ENCODE data around the gene IQUB.
"Not testable (repeated sequence)": the region's sequence is repeated elsewhere in the genome, so short reads cannot be mapped to it uniquely, and the experiment has no call there.

Gene IQUB

DNA sequence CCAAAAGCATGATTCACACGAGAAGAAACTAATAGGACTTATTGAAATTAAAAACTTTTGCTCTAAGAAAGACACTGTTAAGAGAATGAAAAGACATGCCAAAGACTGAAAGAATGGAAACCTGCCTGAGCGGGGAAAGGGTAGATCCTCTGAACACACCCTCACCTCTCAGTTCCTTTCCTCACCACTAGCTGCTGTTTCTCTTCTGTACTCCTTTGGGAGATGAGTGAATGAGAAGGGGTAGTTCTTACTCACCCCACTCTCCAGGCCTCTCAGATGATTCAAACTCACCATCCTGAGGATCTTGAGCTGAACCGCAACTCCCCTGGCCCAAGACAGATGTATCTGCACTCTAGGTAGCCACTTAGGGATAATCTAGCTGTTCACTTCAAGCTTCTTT lies 41.9 kb downstream of the IQUB start:
- peaks cover 0 to 1% of the 10 kb centered on the region in 2 donors for H3K9me3 Mint-ChIP-seq
- H3K36me3 Mint-ChIP-seq, result no peaks in the 10 kb centered on the region
- peaks cover under 1 to 7% of the 10 kb centered on the region in 2 donors for H3K27me3 Mint-ChIP-seq
- no peak for DNase-seq
- peak; percentile 76 to 91 for ATAC-seq (replicated peaks)
- no peak overlapping the region for H3K4me3 Mint-ChIP-seq
- no peak overlapping the region for H3K27ac Mint-ChIP-seq
- H3K4me1 Mint-ChIP-seq, result no peaks in the 10 kb centered on the region

GRCh38 chr7:123485721-123486120 lies 48.7 kb downstream of the IQUB start:
- H3K9me3 Mint-ChIP-seq, result peaks cover 0 to 1% of the 10 kb centered on the region in 2 donors
- H3K36me3 Mint-ChIP-seq, result no peaks in the 10 kb centered on the region
- H3K4me3 Mint-ChIP-seq, result no peak overlapping the region
- ATAC-seq (replicated peaks) (no peak), DNase-seq (no peak)
- H3K27me3 Mint-ChIP-seq, result peaks cover 0 to 6% of the 10 kb centered on the region in 2 donors
- H3K4me1 Mint-ChIP-seq, result no peaks in the 10 kb centered on the region
- H3K27ac Mint-ChIP-seq, result no peak overlapping the region

- DNase-seq (no peak), ATAC-seq (replicated peaks) (no peak)
- Mint-ChIP-seq H3K4me3 (no peak overlapping the region), H3K27ac (no peak overlapping the region), H3K9me3 (peaks cover 0 to 1% of the 10 kb centered on the region in 2 donors), H3K27me3 (peaks cover 0 to 6% of the 10 kb centered on the region in 2 donors), H3K4me1 (no peaks in the 10 kb centered on the region), H3K36me3 (no peaks in the 10 kb centered on the region)
Observed at GRCh38 chr7:123485187-123485586, 49.2 kb downstream of the IQUB start.

GRCh38 chr7:123484199-123484598 lies 50.2 kb downstream of the IQUB start:
- H3K36me3 Mint-ChIP-seq, result no peaks in the 10 kb centered on the region
- no peak overlapping the region for H3K4me3 Mint-ChIP-seq
- H3K4me1 Mint-ChIP-seq, result no peaks in the 10 kb centered on the region
- no peak for DNase-seq
- H3K9me3 Mint-ChIP-seq, result no peaks in the 10 kb centered on the region
- no peak overlapping the region for H3K27ac Mint-ChIP-seq
- peaks cover 0 to 6% of the 10 kb centered on the region in 2 donors for H3K27me3 Mint-ChIP-seq
- ATAC-seq (replicated peaks), result no peak

DNA sequence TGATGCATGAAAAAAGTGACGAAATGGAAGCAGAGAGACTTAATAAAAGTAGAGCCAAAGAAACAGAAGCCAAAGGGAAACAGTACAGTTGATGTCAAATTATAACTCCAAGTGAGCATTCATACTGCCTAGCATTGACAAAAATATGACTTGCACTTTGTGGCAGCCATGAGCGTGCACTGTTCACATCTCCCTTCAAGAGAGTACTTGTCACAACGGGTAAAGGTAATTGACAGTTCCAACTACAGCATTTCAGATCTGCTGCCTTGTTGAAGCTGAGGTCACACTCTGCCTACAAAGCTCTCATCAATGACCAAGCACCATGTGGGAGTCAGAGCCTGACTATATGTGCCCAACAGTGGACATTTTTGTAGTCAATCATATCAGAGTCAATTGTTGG lies 54.3 kb downstream of the IQUB start:
- Mint-ChIP-seq H3K27me3 (peaks cover 10 to 12% of the 10 kb centered on the region in 2 donors), H3K27ac (no peak overlapping the region), H3K4me3 (no peak overlapping the region), H3K9me3 (peaks cover 0 to 6% of the 10 kb centered on the region in 2 donors), H3K4me1 (no peaks in the 10 kb centered on the region), H3K36me3 (no peaks in the 10 kb centered on the region)
- DNase-seq, result no peak
- no peak for ATAC-seq (replicated peaks)

DNA sequence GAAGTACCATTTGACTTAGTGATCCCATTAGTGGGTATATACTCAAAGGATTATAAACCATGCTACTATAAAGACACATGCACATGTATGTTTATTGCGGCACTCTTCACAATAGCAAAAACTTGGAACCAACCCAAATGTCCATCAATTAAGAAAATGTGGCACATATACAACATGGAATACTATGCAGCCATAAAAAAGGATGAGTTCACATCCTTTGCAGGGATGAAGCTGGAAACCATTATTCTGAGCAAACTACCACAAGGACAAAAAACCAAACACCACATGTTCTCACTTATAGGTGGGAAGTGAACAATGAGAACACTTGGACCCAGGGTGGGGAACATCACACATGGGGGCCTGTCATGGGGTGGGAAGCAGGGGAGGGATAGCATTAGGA lies 56.3 kb downstream of the IQUB start:
- H3K4me3 Mint-ChIP-seq; H3K27ac Mint-ChIP-seq; DNase-seq; ATAC-seq (replicated peaks); H3K36me3 Mint-ChIP-seq; H3K9me3 Mint-ChIP-seq; H3K4me1 Mint-ChIP-seq: not testable (repeated sequence)
- peaks cover 8 to 15% of the 10 kb centered on the region in 2 donors for H3K27me3 Mint-ChIP-seq

GRCh38 chr7:123472750-123473445 lies 61.5 kb downstream of the IQUB start:
- no peak overlapping the region for H3K27ac Mint-ChIP-seq
- peaks cover 0 to 6% of the 10 kb centered on the region in 2 donors for H3K9me3 Mint-ChIP-seq
- no peaks in the 10 kb centered on the region for H3K4me1 Mint-ChIP-seq
- DNase-seq (no peak), ATAC-seq (replicated peaks) (no peak)
- H3K4me3 Mint-ChIP-seq, result no peak overlapping the region
- H3K27me3 Mint-ChIP-seq, result peaks cover 4 to 15% of the 10 kb centered on the region in 2 donors
- H3K36me3 Mint-ChIP-seq, result no peaks in the 10 kb centered on the region

DNA sequence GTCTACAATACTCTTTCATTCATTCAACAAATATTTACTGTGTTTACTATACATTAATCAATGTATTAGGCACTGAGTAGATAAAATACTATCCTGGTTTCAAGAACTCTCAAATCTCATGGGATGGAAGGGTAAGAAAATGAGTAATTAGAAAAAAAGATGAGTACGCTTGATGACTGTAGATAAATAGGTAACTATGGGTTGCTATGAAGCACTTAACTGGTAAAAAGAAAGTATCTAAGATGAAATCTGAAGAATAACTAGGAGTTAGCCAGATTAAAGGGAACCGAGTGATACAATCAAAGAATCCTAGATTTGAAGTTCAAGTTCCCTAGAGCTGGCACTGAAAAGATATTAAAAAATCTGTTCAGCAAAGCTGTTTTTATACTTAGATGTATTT lies 62.1 kb downstream of the IQUB start:
- Mint-ChIP-seq H3K4me3 (no peak overlapping the region), H3K4me1 (no peaks in the 10 kb centered on the region), H3K27me3 (peaks cover 4 to 11% of the 10 kb centered on the region in 2 donors), H3K36me3 (no peaks in the 10 kb centered on the region), H3K27ac (no peak overlapping the region), H3K9me3 (peaks cover 0 to 3% of the 10 kb centered on the region in 2 donors)
- DNase-seq (no peak), ATAC-seq (replicated peaks) (no peak)

- ATAC-seq (replicated peaks), result no peak
- Mint-ChIP-seq H3K9me3 (no peaks in the 10 kb centered on the region), H3K36me3 (no peaks in the 10 kb centered on the region), H3K27me3 (no peaks in the 10 kb centered on the region), H3K4me3 (no peak overlapping the region), H3K4me1 (no peaks in the 10 kb centered on the region), H3K27ac (no peak overlapping the region)
- DNase-seq, result no peak
Observed at GRCh38 chr7:123468303-123468702, 66.1 kb downstream of the IQUB start.

GRCh38 chr7:123463890-123464289 lies 70.5 kb downstream of the IQUB start:
- no peaks in the 10 kb centered on the region for H3K9me3 Mint-ChIP-seq
- no peaks in the 10 kb centered on the region for H3K36me3 Mint-ChIP-seq
- H3K4me1 Mint-ChIP-seq, result no peaks in the 10 kb centered on the region
- no peak overlapping the region for H3K4me3 Mint-ChIP-seq
- DNase-seq (no peak), ATAC-seq (replicated peaks) (no peak)
- no peaks in the 10 kb centered on the region for H3K27me3 Mint-ChIP-seq
- H3K27ac Mint-ChIP-seq, result no peak overlapping the region

DNA sequence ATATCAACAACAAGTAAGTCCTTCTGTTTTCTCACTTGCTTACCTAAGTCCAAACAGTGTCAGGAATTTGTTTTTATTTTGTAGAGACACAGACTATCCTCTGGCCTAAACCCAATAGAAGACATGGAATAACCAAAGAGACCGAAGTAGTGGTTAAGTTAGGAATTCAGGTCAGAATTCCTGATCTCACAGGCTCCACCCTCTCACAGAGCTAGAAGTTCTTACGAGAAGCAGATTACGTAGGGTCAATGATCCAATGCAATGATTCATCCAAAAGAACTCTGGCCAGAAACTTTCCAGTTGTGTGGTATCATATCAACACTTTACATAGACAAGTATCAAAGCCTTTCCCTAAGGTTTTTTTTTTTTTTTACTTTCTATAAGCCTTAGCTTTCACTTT lies 73.8 kb downstream of the IQUB start:
- Mint-ChIP-seq H3K4me3 (no peak overlapping the region), H3K9me3 (no peaks in the 10 kb centered on the region), H3K27ac (no peak overlapping the region), H3K27me3 (no peaks in the 10 kb centered on the region), H3K36me3 (no peaks in the 10 kb centered on the region), H3K4me1 (no peaks in the 10 kb centered on the region)
- DNase-seq (no peak), ATAC-seq (replicated peaks) (no peak)

DNA sequence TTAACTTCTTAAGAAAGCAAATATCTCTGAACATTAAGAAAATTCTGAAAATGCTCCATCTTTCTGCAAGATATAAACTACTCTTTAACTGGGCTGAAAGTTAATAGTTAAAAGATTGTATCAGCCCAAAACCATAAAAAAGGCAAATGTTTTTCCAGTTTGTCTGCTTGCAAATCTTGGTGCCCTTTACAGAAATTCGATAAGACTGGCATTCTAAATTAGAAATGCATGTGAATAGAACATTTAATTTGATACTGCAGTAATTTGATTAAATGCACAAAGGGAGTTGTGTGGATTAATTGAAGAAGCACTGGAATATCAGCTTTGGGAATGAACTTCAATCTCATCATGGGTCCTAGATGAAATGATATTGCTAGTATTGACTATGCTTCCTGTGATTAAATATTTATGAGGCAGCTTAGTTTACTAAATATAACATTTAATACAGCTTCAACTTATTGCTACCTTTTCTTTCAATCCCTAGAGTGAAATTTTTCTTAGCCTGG lies 78.4 kb downstream of the IQUB start:
- Mint-ChIP-seq H3K4me3 (no peak overlapping the region), H3K27ac (no peak overlapping the region), H3K4me1 (no peaks in the 10 kb centered on the region), H3K27me3 (no peaks in the 10 kb centered on the region), H3K36me3 (no peaks in the 10 kb centered on the region), H3K9me3 (peaks cover 2 to 5% of the 10 kb centered on the region in 2 donors)
- no peak for DNase-seq
- ATAC-seq (replicated peaks), result no peak

- DNase-seq (no peak), ATAC-seq (replicated peaks) (no peak)
- Mint-ChIP-seq H3K36me3 (no peaks in the 10 kb centered on the region), H3K4me1 (no peaks in the 10 kb centered on the region), H3K4me3 (no peak overlapping the region), H3K9me3 (peaks cover 3 to 4% of the 10 kb centered on the region in 2 donors), H3K27ac (no peak overlapping the region), H3K27me3 (no peaks in the 10 kb centered on the region)
Observed at GRCh38 chr7:123440101-123440548, 94.3 kb downstream of the IQUB start.

DNA sequence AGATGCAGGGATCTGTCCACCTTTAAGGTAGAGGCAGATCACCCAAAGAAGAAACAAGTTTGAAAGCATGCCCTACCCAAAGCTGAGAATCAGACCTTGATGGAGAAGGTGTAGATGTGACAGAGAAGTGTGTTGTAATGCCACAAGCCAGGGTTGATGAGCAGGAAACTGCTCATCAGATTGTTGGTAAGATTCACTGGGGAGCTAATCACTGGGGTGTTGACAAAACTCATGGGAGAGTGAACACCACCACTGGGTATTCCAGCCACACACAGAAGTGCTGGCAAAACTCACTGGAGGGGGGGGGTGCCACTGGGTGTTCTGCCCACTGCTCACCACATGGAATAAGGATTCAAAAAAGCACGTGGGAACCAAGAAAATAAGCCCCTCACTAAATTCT lies 95.2 kb downstream of the IQUB start:
- DNase-seq (no peak), ATAC-seq (replicated peaks) (no peak)
- H3K4me1 Mint-ChIP-seq, result no peaks in the 10 kb centered on the region
- no peak overlapping the region for H3K4me3 Mint-ChIP-seq
- H3K36me3 Mint-ChIP-seq, result no peaks in the 10 kb centered on the region
- no peak overlapping the region for H3K27ac Mint-ChIP-seq
- no peaks in the 10 kb centered on the region for H3K27me3 Mint-ChIP-seq
- peaks cover 3 to 4% of the 10 kb centered on the region in 2 donors for H3K9me3 Mint-ChIP-seq

- no peaks in the 10 kb centered on the region for H3K27me3 Mint-ChIP-seq
- H3K36me3 Mint-ChIP-seq, result no peaks in the 10 kb centered on the region
- H3K4me3 Mint-ChIP-seq, result no peak overlapping the region
- no peak for ATAC-seq (replicated peaks)
- no peak overlapping the region for H3K27ac Mint-ChIP-seq
- DNase-seq, result no peak
- no peaks in the 10 kb centered on the region for H3K4me1 Mint-ChIP-seq
- peaks cover 3 to 4% of the 10 kb centered on the region in 2 donors for H3K9me3 Mint-ChIP-seq
Observed at GRCh38 chr7:123437447-123437995, 96.9 kb downstream of the IQUB start.

All from stimulated activated naive B cell treated with anti-CD40 and anti-IgM and Interleukin-4, amounts not matched to agents 10 μg/mL and 1 μg/mL and 100 μg/mL, for 72 hours (primary cell).